Sigmoid colon (tissue), 3 donors: ENCODE measurements around the gene PRDM16.

ENCODE experiments used
- POLR2A ChIP-seq, 2 donors: fragments of 450-650 bp; IDR thresholded peaks; one replicate each; pipeline ENCODE4 v1.6.1; 2016; ENCODE audit warnings: antibody characterized with exemption in 2 of 2, mild to moderate bottlenecking in 2 of 2, moderate library complexity in 2 of 2
- TF ChIP-seq, protein P1 (sequence below), 4 experiments: fragments of 450-650 bp in 3 of 4; fragments of 200-600 bp in 1 of 4; IDR thresholded peaks; one replicate each; pipeline ENCODE4 v1.5.1; 2016 to 2019; ENCODE audit warnings: antibody characterized with exemption in 4 of 4, mild to moderate bottlenecking in 3 of 4, moderate library complexity in 2 of 4

DNA sequence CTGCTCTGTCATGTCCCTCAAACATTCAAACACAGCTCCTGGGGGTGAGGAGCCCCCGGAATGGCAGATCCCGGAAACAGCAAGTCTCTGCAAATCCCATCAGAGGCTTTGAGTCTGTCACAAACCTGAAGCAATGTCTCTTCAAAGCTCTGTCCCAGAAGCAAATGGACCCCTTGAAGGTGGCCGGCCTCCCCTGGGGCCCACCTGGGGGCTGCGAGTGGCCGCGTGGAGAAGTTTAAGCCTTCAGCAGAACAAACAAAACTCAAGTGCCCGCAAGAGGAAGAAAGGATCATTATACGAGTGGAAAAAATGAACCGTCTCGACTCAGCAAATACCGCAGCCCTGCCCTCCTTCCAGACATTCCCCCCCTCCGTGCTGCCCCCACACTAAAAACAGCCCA is 53.3 kb downstream of the PRDM16 start:
- no peak for TF ChIP-seq POLR2A (IDR thresholded peaks at IDR 0.05)
- TF ChIP-seq, protein P1, sequence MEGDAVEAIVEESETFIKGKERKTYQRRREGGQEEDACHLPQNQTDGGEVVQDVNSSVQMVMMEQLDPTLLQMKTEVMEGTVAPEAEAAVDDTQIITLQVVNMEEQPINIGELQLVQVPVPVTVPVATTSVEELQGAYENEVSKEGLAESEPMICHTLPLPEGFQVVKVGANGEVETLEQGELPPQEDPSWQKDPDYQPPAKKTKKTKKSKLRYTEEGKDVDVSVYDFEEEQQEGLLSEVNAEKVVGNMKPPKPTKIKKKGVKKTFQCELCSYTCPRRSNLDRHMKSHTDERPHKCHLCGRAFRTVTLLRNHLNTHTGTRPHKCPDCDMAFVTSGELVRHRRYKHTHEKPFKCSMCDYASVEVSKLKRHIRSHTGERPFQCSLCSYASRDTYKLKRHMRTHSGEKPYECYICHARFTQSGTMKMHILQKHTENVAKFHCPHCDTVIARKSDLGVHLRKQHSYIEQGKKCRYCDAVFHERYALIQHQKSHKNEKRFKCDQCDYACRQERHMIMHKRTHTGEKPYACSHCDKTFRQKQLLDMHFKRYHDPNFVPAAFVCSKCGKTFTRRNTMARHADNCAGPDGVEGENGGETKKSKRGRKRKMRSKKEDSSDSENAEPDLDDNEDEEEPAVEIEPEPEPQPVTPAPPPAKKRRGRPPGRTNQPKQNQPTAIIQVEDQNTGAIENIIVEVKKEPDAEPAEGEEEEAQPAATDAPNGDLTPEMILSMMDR (IDR thresholded peaks at IDR 0.05): no peak
